Mesenchymal stem cell (in vitro differentiated cells and primary cell): ENCODE measurements around the gene FLAD1.

Experiments
- DNase-seq: peaks from one replicate; pipeline ENCODE4 v3.0.0-alpha.2; 2013
- H2AFZ ChIP-seq: one replicate; pipeline ENCODE4 v1.6.1; 2013; ENCODE audit warnings: low read depth, mild to moderate bottlenecking, control low read depth, inconsistent platforms, low read length, moderate library complexity
- H2AK5ac ChIP-seq: 2 replicates; pipeline ENCODE4 v1.6.1; 2013; ENCODE audit warnings: low read length, moderate library complexity, mild to moderate bottlenecking, inconsistent platforms; ENCODE audit not compliant: severe bottlenecking
- H2BK120ac ChIP-seq: one replicate; pipeline ENCODE4 v1.6.1; 2013; ENCODE audit warnings: low read depth, mild to moderate bottlenecking, inconsistent platforms, low read length, moderate library complexity
- H2BK12ac ChIP-seq, 2 experiments: one replicate each; pipeline ENCODE4 v1.6.1; 2013; ENCODE audit warnings: inconsistent platforms in 2 of 2, low read length in 2 of 2, mild to moderate bottlenecking in 2 of 2, moderate library complexity in 2 of 2, control low read depth in 1 of 2
- H2BK15ac ChIP-seq: one replicate; pipeline ENCODE4 v1.6.1; 2013; ENCODE audit warnings: mild to moderate bottlenecking, low read depth, inconsistent platforms; ENCODE audit not compliant: poor library complexity, severe bottlenecking
- H2BK5ac ChIP-seq: 2 replicates; pipeline ENCODE4 v1.6.1; 2013; ENCODE audit warnings: low read depth, mild to moderate bottlenecking, low read length, control low read depth, inconsistent platforms; ENCODE audit not compliant: poor library complexity, severe bottlenecking
- H3K14ac ChIP-seq, 2 experiments: one replicate each; pipeline ENCODE4 v1.6.1; 2013; ENCODE audit warnings: inconsistent platforms in 2 of 2, low read length in 2 of 2, control low read depth in 1 of 2, mild to moderate bottlenecking in 1 of 2, moderate library complexity in 1 of 2
- H3K18ac ChIP-seq, 2 experiments: one replicate each; pipeline ENCODE4 v1.6.1; 2013; ENCODE audit warnings: inconsistent platforms in 2 of 2, low read length in 2 of 2, control low read depth in 1 of 2, low read depth in 1 of 2, mild to moderate bottlenecking in 1 of 2
- H3K23ac ChIP-seq, 2 experiments: one replicate each; pipeline ENCODE4 v1.6.1; 2013; ENCODE audit warnings: inconsistent platforms in 2 of 2, low read length in 2 of 2, mild to moderate bottlenecking in 2 of 2, moderate library complexity in 2 of 2, control low read depth in 1 of 2
- H3K27ac ChIP-seq: 2 replicates; pipeline ENCODE4 v1.5.1; 2013; ENCODE audit warnings: mild to moderate bottlenecking, moderate library complexity, low read length, control low read depth, inconsistent platforms; ENCODE audit not compliant: poor library complexity, severe bottlenecking
- H3K27me3 ChIP-seq, 2 experiments: 2 replicates each; pipeline versions ENCODE4 v1.6.1 to v1.7.0; 2013; ENCODE audit warnings: low read length in 2 of 2, mild to moderate bottlenecking in 2 of 2, moderate library complexity in 2 of 2, control low read depth in 1 of 2, inconsistent platforms in 1 of 2; ENCODE audit not compliant: control insufficient read depth in 1 of 2, insufficient read depth in 1 of 2
- H3K36me3 ChIP-seq, 2 experiments: 2 replicates each; pipeline versions ENCODE4 v1.6.1 to v1.7.0; 2013; ENCODE audit warnings: low read length in 2 of 2, control low read depth in 1 of 2, inconsistent platforms in 1 of 2, low read depth in 1 of 2, mild to moderate bottlenecking in 1 of 2; ENCODE audit not compliant: insufficient read depth in 2 of 2, control insufficient read depth in 1 of 2
- H3K4ac ChIP-seq, 2 experiments: one replicate each; pipeline ENCODE4 v1.6.1; 2013; ENCODE audit warnings: inconsistent platforms in 2 of 2, low read length in 2 of 2, mild to moderate bottlenecking in 2 of 2, moderate library complexity in 2 of 2, control low read depth in 1 of 2, low read depth in 1 of 2
- H3K4me1 ChIP-seq: 2 replicates; pipeline ENCODE4 v1.6.1; 2013; ENCODE audit warnings: low read depth, low read length, control low read depth; ENCODE audit not compliant: control insufficient read depth, insufficient read depth
- H3K4me2 ChIP-seq: 2 replicates; pipeline ENCODE4 v1.6.1; 2013; ENCODE audit warnings: low read length, mild to moderate bottlenecking, inconsistent platforms; ENCODE audit not compliant: poor library complexity, severe bottlenecking
- H3K4me3 ChIP-seq, 2 experiments: 2 replicates each; pipeline versions ENCODE4 v1.5.1 to v1.7.0; 2013; ENCODE audit warnings: low read length in 2 of 2, mild to moderate bottlenecking in 2 of 2, control low read depth in 1 of 2, low read depth in 1 of 2; ENCODE audit not compliant: insufficient read depth in 1 of 2
- H3K79me1 ChIP-seq: replicated peaks from 2 replicates; pipeline ENCODE4 v1.6.1; 2013; ENCODE audit warnings: mild to moderate bottlenecking, control low read depth, low read length, inconsistent platforms; ENCODE audit not compliant: poor library complexity, severe bottlenecking
- H3K9ac ChIP-seq: 2 replicates; pipeline ENCODE4 v1.7.0; 2013; ENCODE audit warnings: mild to moderate bottlenecking, low read length, moderate library complexity
- H3K9me3 ChIP-seq: 2 replicates; pipeline ENCODE4 v1.7.0; 2013; ENCODE audit warnings: mild to moderate bottlenecking, low read length; ENCODE audit not compliant: control insufficient read depth
- H4K8ac ChIP-seq: one replicate; pipeline ENCODE4 v1.6.1; 2013; ENCODE audit warnings: inconsistent platforms, mild to moderate bottlenecking, low read length, moderate library complexity
- H4K91ac ChIP-seq: one replicate; pipeline ENCODE4 v1.6.1; 2013; ENCODE audit warnings: mild to moderate bottlenecking, low read length, inconsistent platforms
- WGBS: methylation state at CpG from one replicate; pipeline ENCODE4 v1.1.7; 2013; ENCODE audit warnings: mixed read lengths; 5-methylcytosine and 5-hydroxymethylcytosine counted together

FLAD1 gene

DNA sequence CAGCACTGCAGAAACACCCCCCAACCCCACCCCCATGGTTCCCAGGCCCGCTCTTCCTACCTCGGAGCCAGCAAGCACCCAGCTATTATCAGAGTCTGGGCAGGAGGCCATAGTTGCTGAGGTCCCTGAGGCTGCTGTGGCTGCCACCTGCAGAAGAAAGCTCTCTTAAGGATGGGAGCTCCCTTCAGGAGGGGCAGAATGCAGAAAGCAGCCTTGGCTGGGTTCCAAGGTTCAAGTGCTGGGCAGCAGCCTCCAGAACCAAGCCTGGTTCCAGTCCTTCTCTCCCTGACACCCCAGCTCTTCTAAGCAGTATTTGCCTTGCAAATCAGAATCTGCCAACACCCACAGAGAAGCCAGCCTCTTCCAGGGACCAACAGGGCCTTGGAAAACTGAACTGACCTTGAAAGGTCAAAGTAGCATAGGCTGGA is 29.5 kb upstream of the FLAD1 start:
- Histone ChIP-seq H3K9me3 (no peaks in the 10 kb centered on the region), H2BK15ac (no peak overlapping the region), H3K14ac (no peak overlapping the region), H3K18ac (no peak overlapping the region), H3K4ac (no peak overlapping the region), H2BK12ac (no peak overlapping the region), H3K79me1 (peaks cover 57% of the 10 kb centered on the region), H3K36me3 (peaks cover 19 to 28% of the 10 kb centered on the region in 2 experiments), H3K4me2 (no peak overlapping the region), H3K4me1 (peaks cover 25% of the 10 kb centered on the region), H3K4me3 (no peak overlapping the region), H4K91ac (no peak overlapping the region), H4K8ac (no peak overlapping the region), H2BK120ac (no peak overlapping the region), H3K27me3 (no peaks in the 10 kb centered on the region), H2BK5ac (no peak overlapping the region), H2AFZ (no peak overlapping the region), H3K9ac (no peak overlapping the region), H2AK5ac (no peak overlapping the region), H3K23ac (no peak overlapping the region), H3K27ac (no peak overlapping the region)
- WGBS = 94% methylated on average over 2 of the region's 2 CpGs
- DNase-seq = no peak

- H2BK5ac ChIP-seq = no peak overlapping the region
These were observed 28.6 kb upstream of the FLAD1 start for GRCh38 chr1:154954541-154954940.

GRCh38 chr1:154955039-154955717 is 28.0 kb upstream of the FLAD1 start:
- Histone ChIP-seq H3K4me1 (peaks cover 28% of the 10 kb centered on the region), H3K18ac (no peak overlapping the region), H3K36me3 (peaks cover 31 to 36% of the 10 kb centered on the region in 2 experiments), H2BK15ac (no peak overlapping the region), H3K14ac (no peak overlapping the region), H4K91ac (no peak overlapping the region), H2BK5ac (no peak overlapping the region), H3K4ac (no peak overlapping the region), H2BK120ac (no peak overlapping the region), H2BK12ac (peak overlapping the region; percentile 9 to 58), H2AFZ (no peak overlapping the region), H2AK5ac (peak overlapping the region; percentile 47), H4K8ac (peak overlapping the region; percentile 45), H3K4me3 (peak overlapping the region in 1 of 2 experiments; percentile 90), H3K4me2 (peak overlapping the region; percentile 78), H3K9me3 (no peaks in the 10 kb centered on the region), H3K79me1 (peaks cover 65% of the 10 kb centered on the region), H3K27me3 (no peaks in the 10 kb centered on the region), H3K27ac (peak overlapping the region; percentile 92), H3K23ac (no peak overlapping the region), H3K9ac (peak overlapping the region; percentile 97)
- DNase-seq = peak; percentile 93
- WGBS = 34% methylated on average over 4 of the region's 4 CpGs

More at GRCh38 chr1:154954541-154954940, 28.6 kb upstream of the FLAD1 start:
- Histone ChIP-seq H4K8ac (no peak overlapping the region), H3K23ac (no peak overlapping the region), H3K36me3 (peaks cover 28 to 34% of the 10 kb centered on the region in 2 experiments), H3K27me3 (no peaks in the 10 kb centered on the region), H3K4me3 (no peak overlapping the region), H2AFZ (no peak overlapping the region), H3K4me2 (no peak overlapping the region), H3K14ac (no peak overlapping the region), H3K9me3 (no peaks in the 10 kb centered on the region), H2BK15ac (no peak overlapping the region), H2BK120ac (no peak overlapping the region), H3K4ac (no peak overlapping the region), H2BK12ac (no peak overlapping the region), H3K4me1 (peaks cover 26% of the 10 kb centered on the region), H2AK5ac (no peak overlapping the region), H3K18ac (no peak overlapping the region), H3K27ac (no peak overlapping the region), H3K9ac (peak overlapping the region; percentile 97), H4K91ac (no peak overlapping the region), H3K79me1 (peaks cover 63% of the 10 kb centered on the region)
- no peak for DNase-seq
- WGBS = 88% methylated on average over 3 of the region's 3 CpGs

DNA sequence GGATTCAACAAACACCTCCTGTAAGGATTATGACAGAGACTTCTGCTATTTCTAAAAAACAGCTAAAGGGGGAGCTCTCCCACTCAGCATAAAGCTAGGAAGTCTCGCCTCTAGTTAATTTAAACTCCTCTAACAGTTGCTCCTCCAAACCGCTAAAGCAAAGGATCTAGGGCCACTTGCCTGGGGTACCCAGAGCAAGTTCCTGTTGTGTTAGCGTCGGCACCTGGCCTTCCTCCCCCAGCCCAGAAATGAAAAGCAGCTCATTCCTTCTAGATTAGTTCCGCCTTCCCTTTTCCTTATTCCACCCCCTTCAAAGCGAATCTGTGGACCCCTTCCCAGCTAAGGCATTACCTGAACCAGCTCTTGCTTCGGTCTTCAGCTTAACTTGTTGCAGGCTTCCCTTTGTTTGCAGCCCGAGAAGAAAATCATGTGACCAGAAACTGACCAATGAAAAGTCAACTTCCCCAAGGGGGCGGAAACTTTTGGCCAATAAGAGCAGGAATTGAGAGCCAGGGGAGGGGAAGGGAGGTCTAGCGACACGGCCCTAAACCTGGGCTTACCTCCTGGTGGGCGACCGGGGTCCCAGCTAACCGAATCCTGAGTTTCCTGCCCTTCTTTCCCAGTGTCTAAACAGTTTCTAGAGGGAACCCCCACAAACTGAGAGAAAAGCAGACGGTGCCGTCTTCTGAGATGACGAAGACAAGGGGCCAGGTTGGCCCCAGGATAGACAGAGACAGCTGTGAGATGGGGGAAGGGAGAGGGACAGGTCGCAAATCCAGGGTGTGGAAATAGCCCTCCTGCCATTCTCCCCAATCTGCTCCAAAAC is 27.2 kb upstream of the FLAD1 start, which contains the start of gene PBXIP1:
TSS of gene PBXIP1 (minus strand) at position 382 of the 826 bp plus-strand sequence. CDS start 2,378 bp downstream, outside the sequence.
- Histone ChIP-seq H3K4me2 (peak within 1 kb of the TSS; percentile 78), H3K27me3 (no peaks in the 10 kb centered on the region), H2BK15ac (no peak within 1 kb of the TSS), H3K18ac (peak within 1 kb of the TSS in 1 of 2 experiments; percentile 64), H3K14ac (no peak within 1 kb of the TSS), H2BK5ac (no peak within 1 kb of the TSS), H3K23ac (peak within 1 kb of the TSS in 1 of 2 experiments; percentile 46), H4K91ac (peak within 1 kb of the TSS; percentile 31), H2AK5ac (peak within 1 kb of the TSS; percentile 55), H2BK12ac (peak within 1 kb of the TSS; percentile 9 to 58), H4K8ac (peak within 1 kb of the TSS; percentile 88), H2AFZ (peak within 1 kb of the TSS; percentile 72), H3K4me3 (peak within 1 kb of the TSS; percentile 55 to 90), H3K9ac (peak within 1 kb of the TSS; percentile 97), H3K36me3 (peaks cover 25 to 29% of the 10 kb centered on the region in 2 experiments), H3K27ac (peak within 1 kb of the TSS; percentile 92), H3K4ac (peak within 1 kb of the TSS in 1 of 2 experiments; percentile 64), H2BK120ac (peak within 1 kb of the TSS; percentile 52), H3K9me3 (no peaks in the 10 kb centered on the region), H3K79me1 (peaks cover 59% of the 10 kb centered on the region), H3K4me1 (peaks cover 30% of the 10 kb centered on the region)
- peak; percentile 96 for DNase-seq
- WGBS = 0% methylated on average over 13 of the region's 18 CpGs
